NCI-H1417 treated with DMSO at 0.1 percent for 48 hours (cell line): ENCODE results near the gene UTS2R.
"Not testable (repeated sequence)": the region's sequence is repeated elsewhere in the genome, so short reads cannot be mapped to it uniquely, and the experiment has no call there.

Source experiments
- DNase-seq: peaks from one replicate; lab custom pipeline; 2025; lab: John Stamatoyannopoulos, UW

The UTS2R gene

DNA sequence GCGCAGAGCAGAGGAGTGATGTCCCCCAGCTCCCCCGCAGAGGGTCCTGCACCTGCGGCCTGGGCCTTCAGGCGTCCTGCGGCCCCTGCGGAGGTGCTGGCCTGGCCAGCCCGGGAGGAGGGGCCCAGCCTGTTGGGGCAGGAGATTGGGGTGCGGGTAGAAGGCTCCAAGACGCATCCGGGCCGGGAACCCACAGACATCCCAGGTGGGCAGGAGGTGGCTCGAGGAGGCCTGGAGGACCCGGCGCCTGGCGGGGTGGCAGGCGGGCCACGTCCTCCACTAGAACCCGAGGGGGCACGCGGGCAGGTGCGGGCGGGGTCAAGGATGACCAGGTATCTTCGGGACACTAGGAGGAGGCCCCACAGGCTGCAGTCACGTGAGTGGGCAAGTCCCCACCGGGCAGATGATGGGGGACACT is 37.4 kb upstream of the UTS2R start:
- DNase-seq, result no peak

DNA sequence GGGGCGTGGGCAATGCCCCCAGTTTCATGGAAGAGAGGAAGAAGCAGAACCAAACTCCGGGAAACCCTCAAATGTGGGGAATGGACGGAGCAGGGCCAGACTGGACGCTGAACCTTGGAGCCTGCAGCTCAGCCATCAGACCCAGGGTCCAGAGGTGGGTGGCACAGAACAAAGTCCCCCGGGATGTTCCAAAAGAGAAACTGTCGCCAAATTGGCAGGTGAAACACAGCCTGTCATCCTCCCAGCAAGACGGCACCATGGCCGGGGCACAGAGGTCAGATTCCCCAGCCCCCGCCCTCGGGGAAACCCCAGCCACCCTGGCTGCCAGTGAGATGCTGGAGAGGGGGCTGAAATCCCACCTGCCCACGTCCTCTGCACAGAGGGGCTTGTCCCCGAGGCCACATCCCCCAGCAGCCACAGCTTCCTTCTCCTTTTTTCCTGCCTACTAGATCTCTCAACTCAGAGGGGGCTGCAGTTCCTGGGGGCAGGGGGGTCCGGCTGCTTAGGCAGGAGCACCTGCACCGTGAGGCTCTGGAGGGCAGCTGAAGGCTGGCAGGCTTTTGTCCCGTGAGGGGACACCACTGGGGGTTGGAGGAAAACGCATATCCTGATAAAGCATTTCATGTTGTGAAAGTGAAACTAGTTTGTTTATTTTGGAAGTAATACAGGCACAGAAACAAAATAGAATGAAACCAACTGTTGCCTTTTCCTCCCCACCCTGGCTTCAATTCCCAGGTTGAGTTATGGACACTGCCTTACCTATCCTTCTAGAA is 36.8 kb upstream of the UTS2R start:
- DNase-seq, result no peak

GRCh38 chr17:82338858-82339633 is 32.5 kb upstream of the UTS2R start:
- no peak for DNase-seq

GRCh38 chr17:82339634-82340580 is 31.7 kb upstream of the UTS2R start:
- DNase-seq, result no peak

GRCh38 chr17:82342361-82343079 is 29.0 kb upstream of the UTS2R start:
- no peak for DNase-seq

DNA sequence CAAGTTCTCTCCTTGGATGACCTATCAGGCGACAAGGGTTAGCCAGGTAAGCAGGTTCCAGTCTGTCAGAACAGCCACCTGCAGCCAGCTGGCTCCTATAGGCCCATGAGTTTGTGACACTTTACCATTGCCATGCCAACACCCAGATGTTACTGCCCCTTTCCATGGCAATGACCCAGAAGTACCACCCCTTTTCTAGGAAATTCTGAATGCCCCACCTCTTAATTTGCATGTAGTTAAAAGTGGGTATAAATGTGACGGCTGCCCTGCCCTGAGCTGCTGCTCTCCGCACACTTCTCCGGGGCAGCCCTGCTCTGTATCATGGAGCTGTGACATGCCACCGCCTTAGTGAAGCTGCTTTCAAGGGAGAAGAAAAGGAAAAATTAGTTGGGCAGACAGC is 28.0 kb upstream of the UTS2R start:
- DNase-seq, result no peak

GRCh38 chr17:82344175-82344907 is 27.2 kb upstream of the UTS2R start:
- DNase-seq, result no peak

DNA sequence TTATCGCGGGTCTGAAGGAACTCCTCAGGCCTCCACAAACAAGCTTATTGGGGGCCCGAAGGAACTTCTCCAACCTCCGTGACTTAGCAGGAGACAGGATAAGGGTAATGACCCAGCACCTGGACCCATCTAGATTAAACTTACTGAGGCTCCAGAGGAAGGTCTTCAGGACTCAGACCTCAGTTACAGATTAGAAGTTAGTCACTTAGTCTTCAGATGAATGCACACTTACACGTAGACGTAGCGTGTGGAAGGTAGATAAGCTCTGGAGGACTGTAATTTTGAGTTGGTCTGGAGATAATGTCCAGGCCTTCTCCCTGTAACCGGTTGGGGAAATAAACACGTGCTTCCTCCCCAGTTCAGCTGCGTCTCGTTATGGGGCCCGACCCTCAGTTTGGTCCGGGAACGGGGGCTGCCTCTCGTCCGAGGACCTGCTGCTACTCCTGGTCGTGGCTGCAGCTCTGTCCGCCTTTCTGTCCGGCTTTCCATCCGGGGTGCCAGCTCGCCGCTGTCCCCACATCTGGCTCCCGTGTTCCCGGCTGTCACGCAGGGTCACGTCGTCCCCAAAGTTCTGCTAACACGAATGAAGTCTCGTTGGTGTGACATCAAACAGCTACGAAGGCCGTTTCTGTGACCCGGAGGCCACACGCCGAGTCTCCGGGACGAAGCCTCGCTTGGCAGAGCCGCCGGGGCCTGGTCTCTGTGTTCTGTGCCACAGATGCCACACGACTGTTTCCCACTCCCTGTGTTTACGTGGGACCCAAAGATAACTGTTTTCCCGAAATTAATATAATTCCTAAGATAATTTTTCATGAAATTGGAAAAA is 26.2 kb upstream of the UTS2R start:
- DNase-seq, result no peak

GRCh38 chr17:82346342-82347300 is 24.9 kb upstream of the UTS2R start:
- DNase-seq, result no peak

- not testable (repeated sequence) for DNase-seq
These were observed 23.6 kb upstream of the UTS2R start for GRCh38 chr17:82347994-82348393.

- DNase-seq, result no peak
These were observed 23.1 kb upstream of the UTS2R start for GRCh38 chr17:82348434-82348833.

DNA sequence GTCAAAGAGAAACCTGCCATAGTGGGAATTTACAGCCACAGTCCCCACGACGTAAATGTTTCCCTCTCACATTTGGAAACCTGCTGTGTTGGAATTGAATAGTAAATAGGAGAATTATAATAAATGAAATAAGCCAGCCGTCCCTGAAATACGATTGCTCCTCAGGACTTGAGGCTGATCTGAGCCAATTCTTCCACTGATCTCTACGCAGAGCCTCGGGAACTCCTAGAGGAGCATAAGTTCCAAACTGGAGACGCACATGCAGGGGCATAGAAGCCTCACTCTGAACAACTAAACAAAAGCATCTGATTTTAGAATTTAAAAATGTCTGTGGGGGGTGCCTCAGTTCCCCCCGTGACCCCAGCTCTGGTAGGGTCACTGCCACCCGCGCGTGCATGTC is 22.7 kb upstream of the UTS2R start:
- DNase-seq, result no peak

DNA sequence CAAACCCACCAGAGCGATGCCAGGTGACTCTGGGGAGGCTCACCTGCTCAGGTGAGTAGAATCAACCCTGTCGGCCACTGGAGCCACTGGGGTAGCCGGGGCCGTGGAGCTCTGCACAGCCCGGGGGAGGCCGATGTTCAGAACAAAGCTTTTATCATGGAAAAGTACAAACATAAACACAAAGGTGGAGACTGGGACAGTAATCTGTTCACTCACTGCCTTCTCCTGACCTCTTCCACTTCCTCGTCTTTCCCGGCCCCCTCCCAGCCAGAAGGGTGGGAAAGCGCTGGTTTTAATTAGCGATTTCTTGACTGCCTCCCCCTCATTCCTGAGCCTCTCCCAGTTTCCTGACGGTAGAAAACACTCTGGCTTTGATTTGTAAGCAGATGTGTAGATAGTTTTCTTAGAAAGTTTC is 22.3 kb upstream of the UTS2R start:
- DNase-seq, result no peak

DNA sequence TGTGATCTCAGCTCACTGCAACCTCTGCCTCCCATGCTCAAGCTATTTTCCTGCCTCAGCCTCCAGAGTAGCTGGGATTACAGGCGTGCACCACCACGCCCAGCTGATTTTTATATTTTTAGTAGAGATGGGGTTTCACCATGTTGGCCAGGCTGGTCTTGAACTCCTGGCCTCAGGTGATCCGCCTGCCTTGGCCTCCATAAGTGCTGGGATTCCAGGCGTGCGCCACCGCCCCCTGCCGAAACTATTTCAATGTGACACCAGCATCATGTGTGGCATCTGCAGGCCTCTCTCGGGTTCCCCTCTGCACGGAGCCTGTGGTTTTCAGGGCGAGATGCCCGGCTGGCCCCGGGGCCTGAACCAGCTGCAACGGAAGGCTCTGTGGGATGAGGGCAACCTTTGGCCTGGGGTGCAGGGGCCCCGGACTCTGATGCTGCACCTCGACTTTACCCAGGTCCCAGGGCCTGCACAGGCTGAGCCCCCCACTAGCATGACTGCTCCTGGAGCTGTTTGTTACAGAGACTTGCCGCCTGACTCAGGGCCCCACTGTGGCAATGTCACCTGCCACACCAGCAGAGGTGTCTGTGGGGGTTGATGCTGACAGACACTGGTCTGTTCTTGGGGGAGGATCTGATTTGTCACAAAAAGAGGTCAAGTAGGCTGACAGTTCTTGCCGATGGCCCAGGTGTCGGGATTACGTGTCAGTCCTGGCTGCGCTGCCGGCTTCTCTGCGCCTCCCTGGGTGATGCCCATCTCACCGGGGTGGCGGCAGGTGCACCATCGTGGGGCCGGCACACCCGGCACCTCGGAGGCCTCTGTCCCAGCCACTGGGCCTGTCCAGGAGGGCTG is 21.2 kb upstream of the UTS2R start:
- DNase-seq, result no peak

- DNase-seq, result no peak
These were observed 20.3 kb upstream of the UTS2R start for GRCh38 chr17:82351254-82351712.

GRCh38 chr17:82351713-82352488 is 19.7 kb upstream of the UTS2R start:
- DNase-seq, result no peak

GRCh38 chr17:82353484-82353883 is 18.1 kb upstream of the UTS2R start:
- DNase-seq, result no peak
